A549 (cell line): ENCODE results near the gene BPIFB2. TPM values are rescaled to one million over a fixed set of nuclear protein-coding genes. Genes with fewer than 3 reads are reported as not detected.

Experiments used
- ATAC-seq, 2 experiments: fragments of 200-7000 bp in 1 of 2; fragments of >200 bp in 1 of 2; cut with Nextera tagmentation in 1 of 2; cut with Tn5 transposase in 1 of 2; 3 replicates each; pipeline versions ENCODE4 v1.8.0 to v1.9.1; 2018 to 2020; ENCODE audit warnings: mild to moderate bottlenecking in 1 of 2, moderate library complexity in 1 of 2
- CTCF ChIA-PET: fragments of 300-600 bp; sonication (Branson Sonifier 250); formaldehyde crosslinking; extraction: SDS; loops from one replicate; lab custom pipeline; 2021; ENCODE audit warnings: antibody characterized with exemption, inconsistent platforms; lab: Yijun Ruan, JAX
- POLR2A ChIA-PET: fragments of 350-600 bp; formaldehyde crosslinking; extraction: SDS; loops from one replicate; lab custom pipeline; 2021; ENCODE audit warnings: antibody characterized with exemption, inconsistent platforms; lab: Yijun Ruan, JAX
- DNase-seq, 2 experiments: peaks; one replicate each; pipeline versions ENCODE4 v3.0.0 to v3.0.0-alpha.2; 2011 to 2016; ENCODE audit warnings: low read depth in 1 of 2, low spot score in 1 of 2
- FAIRE-seq: peaks from 2 replicates; lab custom pipeline; 2011; peaks lifted over from hg19 to GRCh38; lab: Jason Lieb, UNC
- H3K27ac ChIP-seq, 2 experiments: fragments of >200 bp; sonication (Bioruptor Twin); formaldehyde crosslinking; 3 replicates each; pipeline ENCODE4 v1.5.1; 2016 to 2017
- H3K4me1 ChIP-seq: fragments of >200 bp; sonication (Bioruptor Twin); formaldehyde crosslinking; 3 replicates; pipeline ENCODE4 v1.6.1; 2016
- H3K4me2 ChIP-seq: fragments of >200 bp; sonication (Bioruptor Twin); formaldehyde crosslinking; 3 replicates; pipeline ENCODE4 v1.6.1; 2016
- H3K4me3 ChIP-seq: fragments of >200 bp; sonication (Bioruptor Twin); formaldehyde crosslinking; 3 replicates; pipeline ENCODE4 v1.5.1; 2016
- H3K9me3 ChIP-seq: fragments of >200 bp; sonication (Bioruptor Twin); formaldehyde crosslinking; 3 replicates; pipeline ENCODE4 v1.6.1; 2016
- BHLHE40 ChIP-seq: IDR thresholded peaks from 2 replicates; pipeline ENCODE4 v1.6.1; 2012; ENCODE audit warnings: low read depth, low read length, inconsistent platforms
- CBX8 ChIP-seq: fragments of 200-600 bp; sonication (generic); IDR thresholded peaks from 2 replicates; pipeline ENCODE4 v1.6.1; 2016
- CHD2 ChIP-seq: fragments of 150-350 bp; IDR thresholded peaks from 2 replicates; pipeline ENCODE4 v1.6.1; 2014; ENCODE audit warnings: low read length; ENCODE audit not compliant: partially characterized antibody
- EHMT2 ChIP-seq: fragments of 200-600 bp; sonication (generic); IDR thresholded peaks from 2 replicates; pipeline ENCODE4 v1.6.1; 2016; ENCODE audit warnings: antibody characterized with exemption, low read depth, mild to moderate bottlenecking, moderate library complexity
- FOSL2 ChIP-seq, 2 experiments: fragments of 450-650 bp in 1 of 2; fragments of >200 bp in 1 of 2; sonication (Bioruptor Twin) in 1 of 2; formaldehyde crosslinking; IDR thresholded peaks; 2 replicates each; pipeline versions ENCODE4 v1.5.0 to v1.6.1; 2016 to 2020; ENCODE audit warnings: mild to moderate bottlenecking in 1 of 2, moderate library complexity in 1 of 2
- FOXS1 ChIP-seq: fragments of 250-450 bp; sonication (Bioruptor Pico); IDR thresholded peaks from 2 replicates; pipeline ENCODE4 v1.5.0; 2020; ENCODE audit warnings: mild to moderate bottlenecking, moderate library complexity
- GATA3 ChIP-seq: IDR thresholded peaks from 2 replicates; pipeline ENCODE4 v1.6.1; 2012; ENCODE audit warnings: borderline replicate concordance
- HEYL ChIP-seq: fragments of 250-450 bp; sonication (Bioruptor Pico); IDR thresholded peaks from 2 replicates; pipeline ENCODE4 v1.8.0; 2021; ENCODE audit warnings: mild to moderate bottlenecking, moderate library complexity
- HOXB13 ChIP-seq: fragments of 250-450 bp; sonication (Bioruptor Pico); IDR thresholded peaks from 2 replicates; pipeline ENCODE4 v1.5.0; 2020; ENCODE audit warnings: low read depth, mild to moderate bottlenecking, moderate library complexity
- HOXB5 ChIP-seq: fragments of 250-450 bp; sonication (Bioruptor Pico); IDR thresholded peaks from 2 replicates; pipeline ENCODE4 v1.5.0; 2020; ENCODE audit warnings: mild to moderate bottlenecking, moderate library complexity
- JUN ChIP-seq, 2 experiments: fragments of >200 bp; sonication (Bioruptor Twin); formaldehyde crosslinking; IDR thresholded peaks; 2 replicates in 1 of 2; 3 replicates in 1 of 2; pipeline ENCODE4 v1.6.1; 2016 to 2017
- MAFK ChIP-seq: fragments of 450-650 bp; IDR thresholded peaks from 2 replicates; pipeline ENCODE4 v1.6.1; 2014; ENCODE audit not compliant: partially characterized antibody
- MYC ChIP-seq: IDR thresholded peaks from 2 replicates; pipeline ENCODE4 v1.6.1; 2012; ENCODE audit warnings: mild to moderate bottlenecking, inconsistent platforms, low read length, improper control_type of control experiment, borderline replicate concordance
- NFE2L2 ChIP-seq: fragments of 150-350 bp; conservative IDR thresholded peaks from 2 replicates; pipeline ENCODE4 v1.6.1; 2014; ENCODE audit warnings: low read length
- NPAS2 ChIP-seq: fragments of 250-450 bp; sonication (Bioruptor Pico); IDR thresholded peaks from 2 replicates; pipeline ENCODE4 v1.8.0; 2022; ENCODE audit warnings: mild to moderate bottlenecking, moderate library complexity, borderline replicate concordance
- POLR2A ChIP-seq: IDR thresholded peaks from 2 replicates; pipeline ENCODE4 v1.6.1; 2012; ENCODE audit warnings: mild to moderate bottlenecking, low read length
- POLR2AphosphoS2 ChIP-seq: conservative IDR thresholded peaks from 2 replicates; pipeline ENCODE4 v1.6.1; 2012; ENCODE audit warnings: low read length, improper control_type of control experiment, inconsistent platforms
- RAD21 ChIP-seq, 2 experiments: fragments of >200 bp in 1 of 2; sonication (Bioruptor Twin) in 1 of 2; formaldehyde crosslinking in 1 of 2; IDR thresholded peaks in 1 of 2; conservative IDR thresholded peaks in 1 of 2; 2 replicates in 1 of 2; 3 replicates in 1 of 2; pipeline ENCODE4 v1.6.1; 2012 to 2018; ENCODE audit warnings: inconsistent platforms in 1 of 2
- RARB ChIP-seq: fragments of 250-450 bp; sonication (Bioruptor Pico); IDR thresholded peaks from 2 replicates; pipeline ENCODE4 v1.8.0; 2021; ENCODE audit warnings: mild to moderate bottlenecking, moderate library complexity
- RNF2 ChIP-seq: fragments of 200-600 bp; sonication (generic); IDR thresholded peaks from 2 replicates; pipeline ENCODE4 v1.6.1; 2016; ENCODE audit warnings: low read depth, mild to moderate bottlenecking, antibody characterized with exemption, moderate library complexity, borderline replicate concordance
- TFCP2L1 ChIP-seq: fragments of 250-450 bp; sonication (Bioruptor Pico); IDR thresholded peaks from 2 replicates; pipeline ENCODE4 v1.5.0; 2021; ENCODE audit warnings: mild to moderate bottlenecking
- TP53 ChIP-seq: fragments of 250-450 bp; sonication (Bioruptor Pico); IDR thresholded peaks from 2 replicates; pipeline ENCODE4 v1.5.0; 2021; ENCODE audit warnings: mild to moderate bottlenecking, moderate library complexity
- USF2 ChIP-seq: fragments of 450-650 bp; IDR thresholded peaks from 2 replicates; pipeline ENCODE4 v1.6.1; 2014; ENCODE audit warnings: antibody characterized with exemption
- ZC3H11A ChIP-seq: fragments of 450-650 bp; IDR thresholded peaks from 2 replicates; pipeline ENCODE4 v1.6.1; 2014; ENCODE audit warnings: antibody characterized with exemption, mild to moderate bottlenecking
- ZFP36 ChIP-seq: fragments of 450-650 bp; IDR thresholded peaks from 2 replicates; pipeline ENCODE4 v1.6.1; 2014; ENCODE audit warnings: borderline replicate concordance; ENCODE audit not compliant: partially characterized antibody
- ZNF302 ChIP-seq: fragments of 250-450 bp; sonication (Bioruptor Pico); IDR thresholded peaks from 2 replicates; pipeline ENCODE4 v1.9.0; 2021; ENCODE audit warnings: inconsistent platforms, mild to moderate bottlenecking, moderate library complexity
- ZSCAN20 ChIP-seq: fragments of 250-450 bp; sonication (Bioruptor Pico); IDR thresholded peaks from 2 replicates; pipeline ENCODE4 v1.8.0; 2022; ENCODE audit warnings: mild to moderate bottlenecking, moderate library complexity
- WGBS: methylation state at CpG from one replicate; pipeline ENCODE4 v1.1.6; 2017; ENCODE audit errors: missing lambda C conversion rate; 5-methylcytosine and 5-hydroxymethylcytosine counted together
- polyA plus RNA-seq, 4 experiments: library from polyadenylated mRNA; depleted of rRNA in 3 of 4; stranded (reverse); fragments of >200 nt; fragmentation: RNase III in 1 of 4; extraction: RNeasy Plus Mini Kit Qiagen cat#74134 plus additional on column Dnase treatment in 1 of 4; gene quantifications; 2 replicates in 3 of 4; 3 replicates in 1 of 4; pipeline ENCODE4 v1.2.3, GENCODE V29; 2011 to 2017
- TF ChIP-seq, protein P1 (sequence below): fragments of >200 bp; sonication (Bioruptor Twin); formaldehyde crosslinking; IDR thresholded peaks from 2 replicates; pipeline ENCODE4 v1.6.1; 2016
- TF ChIP-seq, protein P2 (sequence below): fragments of 250-450 bp; sonication (Bioruptor Pico); IDR thresholded peaks from 2 replicates; pipeline ENCODE4 v1.5.0; 2020; ENCODE audit warnings: low read depth, mild to moderate bottlenecking, moderate library complexity

The BPIFB2 gene
- polyA plus RNA-seq, 2 of the 4 experiments (the other 2 are of a cell fraction): not detected

DNA sequence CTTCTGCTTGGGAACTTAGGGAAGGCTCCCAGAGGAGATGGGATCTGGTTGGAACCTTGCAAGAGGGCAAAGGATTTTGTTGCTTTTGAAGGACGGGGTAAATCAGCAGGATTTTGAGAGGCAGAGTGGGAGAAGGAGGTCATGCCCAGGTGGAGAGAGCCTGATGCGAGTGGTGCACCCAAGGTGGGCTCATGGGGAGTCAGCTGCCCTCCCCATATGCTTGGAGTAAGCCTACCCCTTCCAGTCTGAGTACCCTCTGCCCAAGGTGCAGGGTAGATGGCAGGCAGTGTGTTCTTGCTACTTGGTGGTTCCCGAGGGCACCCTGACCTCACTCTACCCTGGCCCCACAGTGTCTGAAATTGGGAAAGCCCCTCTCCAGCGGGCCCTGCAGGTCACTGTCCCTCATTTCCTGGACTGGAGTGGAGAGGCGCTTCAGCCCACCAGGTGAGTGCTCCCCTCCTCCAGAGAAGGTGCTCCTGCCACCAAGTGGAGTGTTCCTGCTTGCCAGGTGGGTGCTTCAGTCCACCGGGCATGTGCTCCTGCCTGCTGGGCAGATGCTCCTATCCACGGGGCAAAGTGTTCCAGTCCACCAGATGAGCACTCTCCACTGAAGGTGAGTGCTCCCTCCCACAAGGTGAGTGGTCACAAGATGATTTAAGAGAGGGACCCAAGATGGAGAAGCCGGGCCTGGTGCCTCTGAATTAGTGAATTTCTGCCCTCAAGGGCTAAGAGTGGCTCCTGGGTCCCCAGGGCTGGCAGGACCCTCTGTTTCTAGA lies 3.4 kb downstream of the BPIFB2 start:
- FAIRE-seq: no peak
- TF ChIP-seq TP53 (CRISPR knock-in tag) (no peak), RNF2 (no peak), POLR2A (no peak), NFE2L2 (no peak), ZC3H11A (no peak), ZSCAN20 (no peak), HEYL (no peak), EHMT2 (no peak), TFCP2L1 (CRISPR knock-in tag) (no peak), RARB (CRISPR knock-in tag) (no peak), HOXB5 (CRISPR knock-in tag) (no peak), FOXS1 (no peak), GATA3 (no peak)
- TF ChIP-seq, protein P1, sequence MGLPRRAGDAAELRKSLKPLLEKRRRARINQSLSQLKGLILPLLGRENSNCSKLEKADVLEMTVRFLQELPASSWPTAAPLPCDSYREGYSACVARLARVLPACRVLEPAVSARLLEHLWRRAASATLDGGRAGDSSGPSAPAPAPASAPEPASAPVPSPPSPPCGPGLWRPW: no peak
- Histone ChIP-seq H3K4me2 (no peak overlapping the region), H3K4me1 (0 out of 3 replicates have a peak, but pooled peaks cover 3% of the 10 kb centered on the region), H3K4me3 (no peak overlapping the region), H3K9me3 (no peaks in the 10 kb centered on the region), H3K27ac (no peak overlapping the region)
- DNase-seq: no peak
- 21% methylated on average over 6 of the region's 8 CpGs for WGBS
- ChIA-PET CTCF (no interaction called here), POLR2A (no interaction called here)
- no peak for ATAC-seq

DNA sequence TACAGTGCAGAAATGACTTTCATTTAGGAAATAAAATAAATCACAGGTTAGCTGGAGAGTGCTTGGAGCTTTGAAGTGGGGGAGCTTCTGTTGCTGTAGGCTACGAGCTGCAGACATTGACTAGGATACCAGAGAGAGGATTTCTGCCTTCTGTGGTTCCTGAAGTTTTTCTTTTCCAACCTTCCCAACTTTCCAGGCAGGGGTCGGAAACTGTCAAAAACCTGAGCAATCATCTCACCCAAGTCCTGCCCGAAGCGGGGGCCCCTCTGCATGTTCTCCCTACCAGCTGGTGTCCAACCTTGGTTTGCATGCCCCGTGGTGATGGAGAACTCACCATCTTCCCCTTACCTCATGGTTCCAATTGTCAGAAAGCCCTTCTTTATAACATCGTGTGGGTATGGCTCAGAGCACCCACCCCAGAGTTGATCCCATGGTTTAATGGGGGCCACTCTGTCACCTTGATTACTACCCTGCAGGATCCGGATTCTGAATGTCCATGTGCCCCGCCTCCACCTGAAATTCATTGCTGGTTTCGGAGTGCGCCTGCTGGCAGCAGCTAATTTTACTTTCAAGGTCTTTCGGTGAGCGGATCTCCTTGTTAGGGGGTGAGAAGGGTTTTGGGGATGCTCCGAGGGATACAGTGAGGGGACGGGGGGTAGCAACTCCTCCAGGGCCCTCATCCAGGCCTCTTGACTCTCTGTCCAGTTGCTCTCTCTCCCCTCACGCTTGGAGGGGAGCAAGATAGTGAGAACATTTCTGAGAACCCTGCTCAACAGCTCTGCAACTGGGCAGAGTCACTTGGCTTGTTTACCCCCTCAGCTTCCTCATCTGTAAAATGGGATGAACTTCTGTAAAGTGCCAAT lies 5.1 kb downstream of the BPIFB2 start:
- ChIA-PET CTCF (interaction anchor here (1.1 kb wide), 1 partner anchor 17 kb away, joined by 3 read pairs; no protein-coding TSS in a partner anchor), POLR2A (no interaction called here)
- Histone ChIP-seq H3K4me2 (no peak overlapping the region), H3K27ac (no peak overlapping the region), H3K4me1 (0 out of 3 replicates have a peak, but pooled peaks cover 3% of the 10 kb centered on the region), H3K4me3 (no peak overlapping the region), H3K9me3 (no peaks in the 10 kb centered on the region)
- FAIRE-seq: no peak
- no peak for DNase-seq
- no peak for TF ChIP-seq HOXB5 (CRISPR knock-in tag)
- TF ChIP-seq RAD21 (conservative IDR thresholded peaks at IDR 0.05 in 1 of 2, IDR thresholded peaks at IDR 0.05 in 1 of 2): no peak
- no peak for TF ChIP-seq ZFP36
- no peak for TF ChIP-seq CBX8
- no peak for TF ChIP-seq CHD2
- no peak for TF ChIP-seq HEYL
- no peak for TF ChIP-seq JUN (IDR thresholded peaks at IDR 0.05)
- TF ChIP-seq USF2: no peak
- TF ChIP-seq MAFK: no peak
- TF ChIP-seq HOXB13 (CRISPR knock-in tag): no peak
- no peak for TF ChIP-seq NPAS2 (CRISPR knock-in tag)
- TF ChIP-seq MYC: no peak
- TF ChIP-seq ZNF302: no peak
- TF ChIP-seq, protein P2, sequence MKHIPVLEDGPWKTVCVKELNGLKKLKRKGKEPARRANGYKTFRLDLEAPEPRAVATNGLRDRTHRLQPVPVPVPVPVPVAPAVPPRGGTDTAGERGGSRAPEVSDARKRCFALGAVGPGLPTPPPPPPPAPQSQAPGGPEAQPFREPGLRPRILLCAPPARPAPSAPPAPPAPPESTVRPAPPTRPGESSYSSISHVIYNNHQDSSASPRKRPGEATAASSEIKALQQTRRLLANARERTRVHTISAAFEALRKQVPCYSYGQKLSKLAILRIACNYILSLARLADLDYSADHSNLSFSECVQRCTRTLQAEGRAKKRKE (CRISPR knock-in tag): no peak
- no peak for TF ChIP-seq BHLHE40
- TF ChIP-seq FOSL2 (IDR thresholded peaks at IDR 0.05): no peak
- no peak for TF ChIP-seq FOSL2 (CRISPR knock-in tag; IDR thresholded peaks at IDR 0.05)
- TF ChIP-seq POLR2AphosphoS2: no peak
- ATAC-seq: no peak
- WGBS: 37% methylated on average over 13 of the region's 15 CpGs
